HEK293 (cell line): ENCODE data around the gene SFXN2.

Experiments
- CTCF ChIA-PET: fragments of 350-600 bp; formaldehyde crosslinking; extraction: SDS; loops from one replicate; lab custom pipeline; 2021; ENCODE audit warnings: antibody characterized with exemption; lab: Yijun Ruan, JAX
- POLR2A ChIA-PET: fragments of 300-600 bp; formaldehyde crosslinking; extraction: SDS; loops from one replicate; lab custom pipeline; 2020; ENCODE audit warnings: antibody characterized with exemption, inconsistent platforms; lab: Yijun Ruan, JAX
- H3K27ac ChIP-seq: fragments of 200-500 bp; sonication (Bioruptor generic); 2 replicates; pipeline ENCODE4 v1.5.1; 2014; ENCODE audit warnings: low read depth, low read length, control low read depth, inconsistent platforms; ENCODE audit errors: extremely low read depth
- H3K36me3 ChIP-seq, 2 experiments: fragments of 200-500 bp in 1 of 2; sonication (Bioruptor generic) in 1 of 2; 1 replicate in 1 of 2; 2 replicates in 1 of 2; pipeline ENCODE4 v1.5.1; 2014 to 2017; ENCODE audit warnings: inconsistent platforms in 2 of 2, low read length in 2 of 2; ENCODE audit not compliant: control insufficient read depth in 2 of 2, insufficient read depth in 1 of 2
- H3K4me1 ChIP-seq: fragments of 200-500 bp; sonication (Bioruptor generic); 2 replicates; pipeline ENCODE4 v1.5.1; 2014; ENCODE audit warnings: mild to moderate bottlenecking, low read length, inconsistent platforms; ENCODE audit not compliant: control insufficient read depth, insufficient read depth
- H3K4me3 ChIP-seq: 2 replicates; pipeline ENCODE4 v1.5.1; 2011; ENCODE audit warnings: low read depth, mild to moderate bottlenecking, control low read depth, low read length, moderate library complexity
- H3K9me3 ChIP-seq: fragments of 200-500 bp; sonication (Bioruptor generic); 2 replicates; pipeline ENCODE4 v1.5.1; 2014; ENCODE audit warnings: low read depth, low read length, inconsistent platforms; ENCODE audit not compliant: control insufficient read depth, insufficient read depth
- GLIS2 ChIP-seq: fragments of 450-650 bp; formaldehyde crosslinking; IDR thresholded peaks from 2 replicates; pipeline ENCODE4 v1.5.1; 2016; ENCODE audit warnings: missing biosample characterization, missing genetic modification characterization
- PBX3 ChIP-seq: sonication (generic); formaldehyde crosslinking; IDR thresholded peaks from 2 replicates; pipeline ENCODE4 v1.8.1; 2022; ENCODE audit warnings: mild to moderate bottlenecking, moderate library complexity, missing genetic modification reagents
- SALL2 ChIP-seq: fragments of 450-650 bp; formaldehyde crosslinking; IDR thresholded peaks from 2 replicates; pipeline ENCODE4 v1.5.0; 2017; ENCODE audit warnings: missing biosample characterization, mild to moderate bottlenecking, missing genetic modification characterization, borderline replicate concordance
- SCRT2 ChIP-seq: fragments of 450-650 bp; formaldehyde crosslinking; IDR thresholded peaks from 2 replicates; pipeline ENCODE4 v1.5.1; 2016; ENCODE audit warnings: missing biosample characterization, missing genetic modification characterization
- YY1 ChIP-seq: fragments of 450-650 bp; formaldehyde crosslinking; IDR thresholded peaks from 2 replicates; pipeline ENCODE4 v1.5.1; 2018; ENCODE audit warnings: missing biosample characterization, missing genetic modification characterization
- ZBTB26 ChIP-seq: fragments of 450-650 bp; formaldehyde crosslinking; optimal IDR thresholded peaks from 2 replicates; pipeline ENCODE3; 2016; ENCODE audit warnings: missing biosample characterization, mild to moderate bottlenecking, missing genetic modification characterization
- ZBTB8A ChIP-seq: fragments of 450-650 bp; formaldehyde crosslinking; IDR thresholded peaks from 2 replicates; pipeline ENCODE4 v1.5.1; 2016; ENCODE audit warnings: missing biosample characterization, missing genetic modification characterization
- ZFP37 ChIP-seq: fragments of 450-650 bp; formaldehyde crosslinking; IDR thresholded peaks from 2 replicates; pipeline ENCODE4 v1.5.1; 2016; ENCODE audit warnings: missing biosample characterization, missing genetic modification characterization
- ZNF169 ChIP-seq: fragments of 450-650 bp; formaldehyde crosslinking; IDR thresholded peaks from 2 replicates; pipeline ENCODE4 v1.5.1; 2016; ENCODE audit warnings: missing biosample characterization, missing genetic modification characterization
- ZNF2 ChIP-seq: fragments of 450-650 bp; formaldehyde crosslinking; IDR thresholded peaks from 2 replicates; pipeline ENCODE4 v1.5.1; 2016; ENCODE audit warnings: missing biosample characterization, missing genetic modification characterization
- ZNF274 ChIP-seq, 2 experiments: fragments of 200-500 bp in 1 of 2; fragments of 450-650 bp in 1 of 2; sonication (Bioruptor generic) in 1 of 2; formaldehyde crosslinking in 1 of 2; IDR thresholded peaks; 2 replicates each; pipeline versions ENCODE4 v1.5.1 to v1.6.1; 2014 to 2016; ENCODE audit warnings: borderline replicate concordance in 1 of 2, inconsistent platforms in 1 of 2, low read length in 1 of 2, missing biosample characterization in 1 of 2, missing genetic modification characterization in 1 of 2
- ZNF324 ChIP-seq: fragments of 450-650 bp; formaldehyde crosslinking; IDR thresholded peaks from 2 replicates; pipeline ENCODE4 v1.5.1; 2016; ENCODE audit warnings: missing biosample characterization, missing genetic modification characterization
- ZNF404 ChIP-seq: fragments of 450-650 bp; formaldehyde crosslinking; IDR thresholded peaks from 2 replicates; pipeline ENCODE4 v1.5.1; 2017; ENCODE audit warnings: missing biosample characterization, missing genetic modification characterization
- ZNF514 ChIP-seq: fragments of 450-650 bp; formaldehyde crosslinking; IDR thresholded peaks from 2 replicates; pipeline ENCODE4 v1.5.1; 2016; ENCODE audit warnings: missing biosample characterization, missing genetic modification characterization
- ZNF639 ChIP-seq: fragments of 450-650 bp; formaldehyde crosslinking; IDR thresholded peaks from 2 replicates; pipeline ENCODE4 v1.5.1; 2016; ENCODE audit warnings: missing biosample characterization, missing genetic modification characterization
- ZNF670 ChIP-seq: fragments of 450-650 bp; formaldehyde crosslinking; IDR thresholded peaks from 2 replicates; pipeline ENCODE4 v1.5.1; 2016; ENCODE audit warnings: missing biosample characterization, missing genetic modification characterization, low read depth
- ZNF747 ChIP-seq: fragments of 450-650 bp; formaldehyde crosslinking; IDR thresholded peaks from 2 replicates; pipeline ENCODE4 v1.5.1; 2016; ENCODE audit warnings: missing biosample characterization, missing genetic modification characterization
- ZNF768 ChIP-seq: fragments of 450-650 bp; formaldehyde crosslinking; IDR thresholded peaks from 2 replicates; pipeline ENCODE4 v1.5.1; 2018; ENCODE audit warnings: missing biosample characterization, mild to moderate bottlenecking, missing genetic modification characterization
- TF ChIP-seq, protein P1 (sequence below): fragments of 450-650 bp; formaldehyde crosslinking; IDR thresholded peaks from 2 replicates; pipeline ENCODE4 v1.5.1; 2016; ENCODE audit warnings: missing biosample characterization, missing genetic modification characterization
- TF ChIP-seq, protein P2 (sequence below): fragments of 450-650 bp; IDR thresholded peaks from 2 replicates; pipeline ENCODE4 v1.5.1; 2018; ENCODE audit warnings: missing biosample characterization, missing genetic modification characterization
- TF ChIP-seq, protein P3 (sequence below): fragments of 450-650 bp; formaldehyde crosslinking; IDR thresholded peaks from 2 replicates; pipeline ENCODE4 v1.5.0; 2017; ENCODE audit warnings: missing biosample characterization, missing genetic modification characterization, borderline replicate concordance

SFXN2 gene

DNA sequence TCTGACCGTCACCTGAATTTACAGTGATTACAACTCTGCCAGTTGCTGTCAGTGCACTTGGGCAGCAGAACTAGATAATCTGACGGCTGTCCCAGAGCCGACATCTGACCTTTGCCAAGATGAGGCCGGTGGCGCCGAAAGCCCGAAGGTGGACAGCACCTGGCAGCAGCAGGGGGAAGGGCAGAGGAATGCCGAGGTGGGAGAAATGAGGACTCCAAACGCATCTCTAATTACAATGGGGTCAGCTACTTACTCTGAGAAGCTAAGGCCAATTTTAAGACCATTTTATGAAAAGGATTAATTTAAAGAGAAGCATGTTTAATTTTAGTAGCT is 36.4 kb upstream of the SFXN2 start:
- TF ChIP-seq, protein P1, sequence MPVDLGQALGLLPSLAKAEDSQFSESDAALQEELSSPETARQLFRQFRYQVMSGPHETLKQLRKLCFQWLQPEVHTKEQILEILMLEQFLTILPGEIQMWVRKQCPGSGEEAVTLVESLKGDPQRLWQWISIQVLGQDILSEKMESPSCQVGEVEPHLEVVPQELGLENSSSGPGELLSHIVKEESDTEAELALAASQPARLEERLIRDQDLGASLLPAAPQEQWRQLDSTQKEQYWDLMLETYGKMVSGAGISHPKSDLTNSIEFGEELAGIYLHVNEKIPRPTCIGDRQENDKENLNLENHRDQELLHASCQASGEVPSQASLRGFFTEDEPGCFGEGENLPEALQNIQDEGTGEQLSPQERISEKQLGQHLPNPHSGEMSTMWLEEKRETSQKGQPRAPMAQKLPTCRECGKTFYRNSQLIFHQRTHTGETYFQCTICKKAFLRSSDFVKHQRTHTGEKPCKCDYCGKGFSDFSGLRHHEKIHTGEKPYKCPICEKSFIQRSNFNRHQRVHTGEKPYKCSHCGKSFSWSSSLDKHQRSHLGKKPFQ, result no peak
- TF ChIP-seq ZNF639 (tag by site-specific recombination) (no peak), ZBTB8A (tag by site-specific recombination) (no peak), ZBTB26 (tag by site-specific recombination) (no peak), ZNF404 (tag by site-specific recombination) (no peak)
- TF ChIP-seq, protein P2, sequence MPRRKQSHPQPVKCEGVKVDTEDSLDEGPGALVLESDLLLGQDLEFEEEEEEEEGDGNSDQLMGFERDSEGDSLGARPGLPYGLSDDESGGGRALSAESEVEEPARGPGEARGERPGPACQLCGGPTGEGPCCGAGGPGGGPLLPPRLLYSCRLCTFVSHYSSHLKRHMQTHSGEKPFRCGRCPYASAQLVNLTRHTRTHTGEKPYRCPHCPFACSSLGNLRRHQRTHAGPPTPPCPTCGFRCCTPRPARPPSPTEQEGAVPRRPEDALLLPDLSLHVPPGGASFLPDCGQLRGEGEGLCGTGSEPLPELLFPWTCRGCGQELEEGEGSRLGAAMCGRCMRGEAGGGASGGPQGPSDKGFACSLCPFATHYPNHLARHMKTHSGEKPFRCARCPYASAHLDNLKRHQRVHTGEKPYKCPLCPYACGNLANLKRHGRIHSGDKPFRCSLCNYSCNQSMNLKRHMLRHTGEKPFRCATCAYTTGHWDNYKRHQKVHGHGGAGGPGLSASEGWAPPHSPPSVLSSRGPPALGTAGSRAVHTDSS (tag by site-specific recombination), result no peak
- no peak overlapping the region for H3K27ac ChIP-seq
- no peaks in the 10 kb centered on the region for H3K9me3 ChIP-seq
- ChIA-PET CTCF (interaction anchor here (0.6 to 7.2 kb wide), 18 partner anchors 9 to 284 kb away, joined by 3 to 57 read pairs (median 4); partner anchors contain the start of genes ARL3 and SFXN2), POLR2A (interaction anchor here (2.5 kb wide), 1 partner anchor 36 kb away, joined by 10 read pairs; the partner anchor contains the start of genes ARL3 and SFXN2)
- H3K36me3 ChIP-seq, result peaks cover 0 to 17% of the 10 kb centered on the region in 2 experiments; a peak in 1 of 3 replicates
- H3K4me1 ChIP-seq, result peaks cover 15% of the 10 kb centered on the region
- no peak overlapping the region for H3K4me3 ChIP-seq

- peak overlapping the region; percentile 2; the same call in 1 of the 2 replicates for H3K27ac ChIP-seq
- H3K9me3 ChIP-seq, result no peaks in the 10 kb centered on the region
- CTCF ChIA-PET, result interaction anchor here (0.6 to 7.2 kb wide), 24 partner anchors 10 to 566 kb away, joined by 3 to 57 read pairs (median 4); partner anchors contain the start of genes ARL3 and SFXN2
- POLR2A ChIA-PET, result interaction anchor here (0.7 to 2.5 kb wide), 4 partner anchors 15 to 64 kb away, joined by 3 to 10 read pairs (median 4); partner anchors contain the start of genes ARL3 and SFXN2
- peaks cover 0 to 21% of the 10 kb centered on the region in 2 experiments; a peak in 1 of 3 replicates for H3K36me3 ChIP-seq
- H3K4me1 ChIP-seq, result peaks cover 15% of the 10 kb centered on the region
- H3K4me3 ChIP-seq, result no peak overlapping the region
- TF ChIP-seq ZNF747 (tag by site-specific recombination) (no peak), SALL2 (tag by site-specific recombination) (no peak), ZNF274 (IDR thresholded peaks at IDR 0.05; ENCODE audit: low read length) (no peak), ZNF274 (tag by site-specific recombination; IDR thresholded peaks at IDR 0.05; ENCODE audit: borderline replicate concordance) (no peak), YY1 (tag by site-specific recombination) (no peak), ZNF768 (tag by site-specific recombination) (no peak), ZFP37 (no peak), ZNF169 (tag by site-specific recombination) (no peak), GLIS2 (peak; percentile 94), ZNF514 (no peak), PBX3 (CRISPR knock-in tag) (no peak), SCRT2 (no peak), ZNF324 (tag by site-specific recombination) (no peak), ZNF670 (no peak), ZNF2 (tag by site-specific recombination) (peak; percentile 58; the same call in 1 of the 2 replicates)
- TF ChIP-seq, protein P2 (tag by site-specific recombination), result no peak
- TF ChIP-seq, protein P3, sequence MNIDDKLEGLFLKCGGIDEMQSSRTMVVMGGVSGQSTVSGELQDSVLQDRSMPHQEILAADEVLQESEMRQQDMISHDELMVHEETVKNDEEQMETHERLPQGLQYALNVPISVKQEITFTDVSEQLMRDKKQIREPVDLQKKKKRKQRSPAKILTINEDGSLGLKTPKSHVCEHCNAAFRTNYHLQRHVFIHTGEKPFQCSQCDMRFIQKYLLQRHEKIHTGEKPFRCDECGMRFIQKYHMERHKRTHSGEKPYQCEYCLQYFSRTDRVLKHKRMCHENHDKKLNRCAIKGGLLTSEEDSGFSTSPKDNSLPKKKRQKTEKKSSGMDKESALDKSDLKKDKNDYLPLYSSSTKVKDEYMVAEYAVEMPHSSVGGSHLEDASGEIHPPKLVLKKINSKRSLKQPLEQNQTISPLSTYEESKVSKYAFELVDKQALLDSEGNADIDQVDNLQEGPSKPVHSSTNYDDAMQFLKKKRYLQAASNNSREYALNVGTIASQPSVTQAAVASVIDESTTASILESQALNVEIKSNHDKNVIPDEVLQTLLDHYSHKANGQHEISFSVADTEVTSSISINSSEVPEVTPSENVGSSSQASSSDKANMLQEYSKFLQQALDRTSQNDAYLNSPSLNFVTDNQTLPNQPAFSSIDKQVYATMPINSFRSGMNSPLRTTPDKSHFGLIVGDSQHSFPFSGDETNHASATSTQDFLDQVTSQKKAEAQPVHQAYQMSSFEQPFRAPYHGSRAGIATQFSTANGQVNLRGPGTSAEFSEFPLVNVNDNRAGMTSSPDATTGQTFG, result no peak
Observed at GRCh38 chr10:102678842-102679289, 35.6 kb upstream of the SFXN2 start.
